Globus pallidus (tissue), 1 donor: Measurements from ENCODE around the gene TRIM52.

Experiments
- DNase-seq: peaks from one replicate; pipeline ENCODE4 v3.0.0-alpha.2; 2015; ENCODE audit warnings: low spot score

The TRIM52 gene

GRCh38 chr5:181258576-181258975 lies 2.4 kb downstream of the TRIM52 start:
- DNase-seq, result no peak

- no peak for DNase-seq
These were observed 4.9 kb downstream of the TRIM52 start for GRCh38 chr5:181255836-181256578.

GRCh38 chr5:181255276-181255675 lies 5.7 kb downstream of the TRIM52 start:
- no peak for DNase-seq

- no peak for DNase-seq
These were observed 12.7 kb downstream of the TRIM52 start for GRCh38 chr5:181248277-181248676.

- peak; percentile 87 for DNase-seq
These were observed 14.5 kb downstream of the TRIM52 start for GRCh38 chr5:181246276-181247049.

GRCh38 chr5:181245427-181246275 lies 15.3 kb downstream of the TRIM52 start:
- no peak for DNase-seq

- DNase-seq, result peak; percentile 94
These were observed 17.2 kb downstream of the TRIM52 start, which contains the start of gene RACK1 for GRCh38 chr5:181243564-181244343. TSS of gene RACK1 (minus strand) at chr5:181243906. CDS start at chr5:181243800, 106 bp downstream.

GRCh38 chr5:181243018-181243563 lies 17.9 kb downstream of the TRIM52 start:
- no peak for DNase-seq

GRCh38 chr5:181242031-181242451 lies 18.9 kb downstream of the TRIM52 start:
- DNase-seq, result no peak

GRCh38 chr5:181241393-181241975 lies 19.5 kb downstream of the TRIM52 start:
- DNase-seq, result no peak

- no peak for DNase-seq
These were observed 21.8 kb downstream of the TRIM52 start for GRCh38 chr5:181239062-181239663.

GRCh38 chr5:181237729-181238385 lies 23.1 kb downstream of the TRIM52 start:
- no peak for DNase-seq

- DNase-seq, result no peak
These were observed 23.8 kb downstream of the TRIM52 start for GRCh38 chr5:181236954-181237641.

GRCh38 chr5:181236471-181236870 lies 24.5 kb downstream of the TRIM52 start:
- DNase-seq, result no peak

GRCh38 chr5:181235689-181236366 lies 25.1 kb downstream of the TRIM52 start:
- DNase-seq, result no peak

GRCh38 chr5:181235323-181235688 lies 25.6 kb downstream of the TRIM52 start:
- DNase-seq, result no peak

GRCh38 chr5:181234455-181235306 lies 26.3 kb downstream of the TRIM52 start:
- DNase-seq, result no peak
